Myocyte (in vitro differentiated cells): Measurements from ENCODE around the gene CACUL1. TPM values are rescaled to one million over a fixed set of nuclear protein-coding genes. Genes with fewer than 3 reads are reported as not detected.
"Not testable (repeated sequence)": the region's sequence is repeated elsewhere in the genome, so short reads cannot be mapped to it uniquely, and the experiment has no call there.

Source experiments
- DNase-seq: peaks from one replicate; pipeline ENCODE4 v3.0.0-alpha.2; 2012; ENCODE audit warnings: low read depth
- polyA plus RNA-seq: library from polyadenylated mRNA; unstranded; fragments of >200 nt; gene quantifications from one replicate; pipeline ENCODE4 v1.2.1, GENCODE V29; 2012; ENCODE audit warnings: missing spikeins
- total RNA-seq: library from RNA; depleted of rRNA; stranded (reverse); fragments of >200 nt; gene quantifications from 2 replicates; pipeline ENCODE4 v1.2.3, GENCODE V29; 2014

CACUL1 gene
- 32.3 and 42.4 TPM in 2 replicates for total RNA-seq
- polyA plus RNA-seq, result 15.6 TPM

- DNase-seq, result peak; percentile 100
Measured at GRCh38 chr10:118754556-118755423, at the start of gene CACUL1. TSS of gene CACUL1 (minus strand) at chr10:118754970. CDS start at chr10:118754762, 208 bp downstream.

DNA sequence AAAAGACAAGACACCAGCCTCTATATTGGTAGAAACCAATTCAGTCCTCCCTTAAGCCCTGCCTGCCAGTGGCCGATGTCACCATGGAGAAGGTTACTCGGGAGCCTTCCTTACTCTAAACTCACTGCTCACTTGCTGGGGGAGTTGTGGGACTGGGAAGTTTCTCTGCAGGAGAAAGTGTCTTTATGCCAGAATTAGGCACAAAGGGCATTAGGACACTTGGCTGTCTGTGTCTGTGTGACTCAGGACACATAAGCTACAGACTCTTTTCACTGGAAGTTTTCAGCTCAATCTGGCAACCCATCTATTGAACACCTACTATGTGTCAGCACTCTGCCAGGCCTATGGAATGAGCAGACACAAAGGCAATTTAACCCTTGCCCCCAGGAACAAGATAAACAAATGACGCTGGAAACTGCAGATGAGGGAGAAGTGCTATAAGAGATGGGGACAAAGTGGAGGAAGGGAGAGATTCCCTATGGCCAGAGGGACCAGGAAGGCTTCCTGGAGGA lies 49.5 kb upstream of the CACUL1 start:
- no peak for DNase-seq

GRCh38 chr10:118802126-118802793 lies 47.5 kb upstream of the CACUL1 start:
- DNase-seq, result no peak

DNA sequence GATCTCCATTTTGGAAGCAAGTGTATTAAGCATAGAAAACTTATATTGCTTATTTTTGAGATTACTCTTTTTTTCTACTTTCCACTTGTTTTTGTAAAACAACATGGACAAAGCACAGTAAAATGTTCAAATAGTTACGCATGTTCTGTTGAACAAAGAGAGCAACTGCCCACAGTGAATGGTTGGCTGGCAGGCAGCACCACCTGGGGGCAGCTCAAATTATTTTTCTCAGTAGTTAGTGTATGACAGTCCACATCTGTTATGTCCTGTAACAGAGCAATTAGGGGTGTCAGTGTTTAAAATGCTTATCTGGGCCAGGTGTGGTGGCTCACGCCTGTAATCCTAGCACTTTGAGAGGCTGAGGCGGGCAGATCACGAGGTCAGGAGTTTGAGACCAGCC lies 46.1 kb upstream of the CACUL1 start:
- peak; percentile 50 for DNase-seq

DNA sequence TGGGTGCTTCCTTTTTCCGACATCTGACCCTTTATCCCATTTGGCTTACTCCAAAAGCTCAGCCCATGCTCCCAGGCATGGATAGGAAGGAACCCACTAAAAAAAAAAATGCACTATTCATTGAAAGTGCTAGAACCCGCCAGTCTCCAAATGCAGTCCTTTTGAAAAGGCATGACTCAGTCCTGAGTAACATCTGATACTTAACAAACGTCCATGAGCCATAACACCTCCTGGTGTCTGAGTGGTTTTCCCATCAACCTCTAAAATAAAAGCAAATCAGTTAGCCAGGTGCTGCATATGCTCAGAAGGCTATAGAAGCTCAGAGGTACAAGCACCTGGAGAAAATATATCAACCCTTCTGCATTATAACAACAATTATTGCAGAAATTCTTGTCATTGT lies 45.0 kb upstream of the CACUL1 start:
- peak; percentile 11 for DNase-seq

DNA sequence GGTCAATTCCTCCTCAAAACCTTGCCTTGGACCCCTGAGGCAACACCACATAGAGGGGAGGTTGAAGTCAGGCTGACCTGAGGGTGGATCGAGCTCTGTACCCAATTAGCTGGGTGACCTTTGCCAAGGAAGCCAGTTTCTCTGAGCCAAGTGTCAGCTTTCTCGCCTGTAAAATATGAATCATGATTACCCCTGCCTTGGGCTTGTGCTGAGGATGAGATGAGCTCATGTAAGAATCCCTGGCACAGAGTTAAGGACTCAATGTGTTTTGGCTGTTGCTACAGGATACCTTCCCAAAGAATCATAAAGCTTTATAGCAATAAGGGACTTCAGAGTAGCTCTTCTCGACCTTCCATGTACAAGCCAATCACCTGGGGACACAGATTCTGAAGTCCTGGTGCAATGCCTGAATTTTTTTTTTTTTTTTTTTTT lies 43.5 kb upstream of the CACUL1 start:
- peak; percentile 54 for DNase-seq

DNA sequence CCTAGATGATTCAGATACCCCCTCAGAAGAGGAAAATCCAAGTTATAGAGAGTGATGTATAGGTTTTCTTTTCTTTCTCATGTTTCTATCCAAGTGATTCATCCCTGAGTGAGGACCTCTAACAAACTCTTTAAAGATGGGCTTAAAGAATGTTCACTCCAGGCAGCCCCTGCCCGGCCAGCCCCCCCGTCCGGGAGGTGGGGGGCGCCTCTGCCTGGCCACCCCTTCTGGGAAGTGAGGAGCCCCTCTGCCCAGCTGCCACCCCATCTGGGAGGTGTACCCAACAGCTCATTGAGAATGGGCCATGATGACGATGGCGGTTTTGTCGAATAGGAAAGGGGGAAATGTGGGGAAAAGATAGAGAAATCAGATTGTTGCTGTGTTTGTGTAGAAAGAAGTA lies 40.2 kb upstream of the CACUL1 start:
- not testable (repeated sequence) for DNase-seq

DNA sequence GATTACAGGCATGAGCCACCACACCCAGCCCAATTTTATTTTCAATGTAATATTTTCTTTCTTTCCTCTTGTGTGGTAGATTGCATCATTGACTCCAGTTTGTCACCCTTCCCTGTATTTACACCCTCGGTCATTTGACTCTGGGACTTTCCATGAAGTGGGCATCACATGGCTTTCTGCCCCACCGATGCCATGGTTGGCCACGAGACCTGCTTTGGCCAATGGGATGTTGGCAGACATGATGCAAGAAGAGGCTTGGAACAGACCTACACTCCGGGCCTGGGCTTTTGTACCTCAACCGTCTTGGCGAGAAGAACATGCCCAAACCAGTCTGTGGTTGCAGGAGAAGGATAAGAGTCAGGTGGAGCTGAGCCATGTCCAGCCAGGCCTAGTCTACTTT lies 38.8 kb upstream of the CACUL1 start:
- DNase-seq, result peak; percentile 29

GRCh38 chr10:118792526-118792925 lies 37.8 kb upstream of the CACUL1 start:
- DNase-seq, result peak; percentile 62

GRCh38 chr10:118790058-118790457 lies 35.3 kb upstream of the CACUL1 start:
- no peak for DNase-seq

DNA sequence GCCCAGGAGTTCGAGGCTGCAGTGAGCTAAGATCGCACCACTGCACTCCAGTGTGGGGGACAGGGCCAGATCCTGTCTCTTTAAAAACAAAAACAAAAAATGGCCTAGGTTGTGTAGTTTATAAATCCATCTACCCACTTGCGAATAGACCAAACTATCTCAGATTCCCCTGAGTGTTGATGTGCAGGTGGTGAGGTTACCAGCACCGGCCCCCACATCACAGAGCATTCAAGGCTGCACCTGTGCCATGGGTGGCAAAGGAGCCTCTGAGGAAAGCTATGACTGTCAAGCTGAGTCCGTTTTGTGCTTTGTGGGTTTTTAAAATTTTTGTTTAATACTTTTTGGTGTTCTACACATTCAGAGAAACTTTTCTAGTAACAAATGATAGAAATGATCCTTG lies 30.8 kb upstream of the CACUL1 start:
- no peak for DNase-seq

GRCh38 chr10:118783776-118784545 lies 29.2 kb upstream of the CACUL1 start:
- DNase-seq, result no peak

- DNase-seq, result not testable (repeated sequence)
Measured at GRCh38 chr10:118782916-118783465, 28.2 kb upstream of the CACUL1 start.

GRCh38 chr10:118781541-118781940 lies 26.8 kb upstream of the CACUL1 start:
- no peak for DNase-seq

DNA sequence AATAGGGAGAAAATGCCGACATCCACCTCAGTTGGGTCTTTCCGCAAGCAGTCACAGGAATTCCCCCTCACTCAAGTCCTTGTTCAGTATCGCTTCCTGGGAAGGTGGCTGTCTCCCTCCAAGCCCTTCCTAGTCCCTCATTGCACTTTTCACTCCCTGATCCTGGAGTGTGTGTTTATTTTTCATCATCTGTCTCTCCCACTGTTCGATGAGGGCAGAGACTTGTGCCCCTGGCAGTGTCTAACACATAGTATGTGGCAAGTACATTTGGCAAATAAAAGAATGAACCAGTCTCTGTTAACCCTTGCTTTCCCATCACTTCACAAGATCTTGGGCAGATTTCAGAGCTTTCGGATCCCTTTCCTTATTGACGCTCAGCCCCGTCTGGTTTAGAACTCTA lies 24.0 kb upstream of the CACUL1 start:
- no peak for DNase-seq

DNA sequence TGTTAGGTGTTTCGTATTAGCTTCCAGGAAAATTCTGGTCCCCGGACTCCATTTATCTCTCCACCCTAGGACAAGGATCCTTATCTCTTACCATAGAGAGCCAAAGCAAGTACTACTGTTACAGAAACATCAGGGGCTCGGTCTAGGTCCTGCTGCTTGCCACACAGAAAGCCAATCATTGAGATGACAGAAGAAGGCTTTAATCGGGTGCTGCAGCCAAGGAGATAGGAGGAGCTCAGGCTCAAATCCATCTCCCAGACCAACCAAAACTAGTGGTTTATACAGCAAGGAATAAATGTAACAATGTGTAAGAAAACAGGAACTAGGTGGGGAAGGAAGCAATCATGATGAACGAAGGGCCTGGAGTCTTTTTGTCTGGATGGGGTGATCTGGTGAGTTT lies 22.2 kb upstream of the CACUL1 start:
- no peak for DNase-seq

DNA sequence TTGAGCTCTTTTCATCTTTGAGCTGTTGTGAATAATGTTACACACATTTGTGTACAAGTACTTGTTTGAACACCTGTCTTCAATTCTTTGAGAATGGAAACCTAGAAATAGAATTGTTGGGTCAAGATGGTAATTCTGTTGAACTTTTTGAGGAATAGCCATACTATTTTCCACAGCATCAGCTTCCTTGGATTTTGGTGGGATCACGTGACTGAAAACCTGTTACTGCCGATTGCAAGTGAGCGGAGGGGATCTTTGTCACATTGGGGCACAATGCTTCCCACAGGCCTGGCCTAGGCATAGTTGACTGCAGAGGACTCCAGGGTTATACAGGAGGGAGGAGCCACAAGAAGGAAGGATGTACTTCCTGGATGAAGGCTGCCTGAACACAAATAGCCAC lies 21.3 kb upstream of the CACUL1 start:
- DNase-seq, result no peak

- DNase-seq, result no peak
Measured at GRCh38 chr10:118775478-118775877, 20.7 kb upstream of the CACUL1 start.

DNA sequence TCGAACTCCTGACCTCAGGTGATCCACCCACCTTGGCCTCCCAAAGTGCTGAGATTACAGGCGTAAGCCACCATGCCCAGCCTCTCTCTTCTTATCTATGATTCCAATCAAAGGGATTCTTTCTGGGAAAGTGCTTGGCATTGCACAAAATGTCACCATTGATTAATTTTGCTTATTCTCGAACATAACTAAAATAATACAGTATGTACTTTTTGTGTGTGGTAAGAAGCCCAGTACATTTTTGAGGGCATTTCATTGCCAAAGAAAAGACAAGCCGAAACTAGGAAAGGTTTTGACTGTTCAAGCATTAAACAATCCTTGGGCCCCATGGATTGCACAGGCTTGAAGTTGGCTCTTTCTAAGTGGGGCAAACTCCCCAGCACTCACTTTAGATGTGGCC lies 18.3 kb upstream of the CACUL1 start:
- DNase-seq, result no peak

GRCh38 chr10:118771976-118772375 lies 17.2 kb upstream of the CACUL1 start:
- DNase-seq, result no peak

DNA sequence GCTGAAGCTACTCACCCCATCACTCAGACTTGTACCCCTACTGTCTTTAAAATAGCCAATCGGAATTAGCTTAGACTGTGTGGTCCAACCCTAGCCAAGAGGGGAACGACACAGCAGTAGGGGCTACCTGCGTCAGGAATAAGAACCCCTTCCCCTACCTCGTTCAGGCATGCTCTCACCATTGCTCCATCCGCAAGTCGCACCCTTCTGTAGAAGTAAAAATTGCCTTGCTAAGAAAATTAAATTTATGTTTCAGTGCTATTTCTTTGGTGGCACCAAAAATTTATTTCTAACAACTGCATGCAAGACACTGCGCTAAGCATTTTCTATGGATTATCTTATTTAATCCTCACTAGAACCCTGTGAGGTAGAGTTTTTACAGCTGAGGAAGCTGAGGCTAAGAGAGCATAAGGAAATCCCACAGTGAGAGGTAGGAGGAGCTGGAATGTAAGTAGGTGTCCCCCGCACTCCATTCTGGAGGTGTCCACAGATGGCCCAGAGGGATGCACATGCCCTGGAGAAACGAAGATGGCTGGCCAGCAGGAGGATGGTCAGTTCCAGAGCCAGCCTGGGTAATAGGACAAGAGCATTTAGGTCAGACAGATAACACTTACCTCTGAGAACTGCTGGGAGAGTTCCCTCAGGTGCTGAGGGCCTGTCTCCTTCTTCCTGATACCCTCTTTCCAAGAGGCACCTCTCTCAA lies 15.3 kb upstream of the CACUL1 start:
- no peak for DNase-seq
